NCI-H1417 treated with DMSO at 0.1 percent for 48 hours (cell line): ENCODE measurements around the gene WIZ.

Experiments
- DNase-seq: peaks from one replicate; lab custom pipeline; 2025; lab: John Stamatoyannopoulos, UW

WIZ gene

GRCh38 chr19:15466851-15467733 lies 17.3 kb upstream of the WIZ start:
- DNase-seq = no peak

DNA sequence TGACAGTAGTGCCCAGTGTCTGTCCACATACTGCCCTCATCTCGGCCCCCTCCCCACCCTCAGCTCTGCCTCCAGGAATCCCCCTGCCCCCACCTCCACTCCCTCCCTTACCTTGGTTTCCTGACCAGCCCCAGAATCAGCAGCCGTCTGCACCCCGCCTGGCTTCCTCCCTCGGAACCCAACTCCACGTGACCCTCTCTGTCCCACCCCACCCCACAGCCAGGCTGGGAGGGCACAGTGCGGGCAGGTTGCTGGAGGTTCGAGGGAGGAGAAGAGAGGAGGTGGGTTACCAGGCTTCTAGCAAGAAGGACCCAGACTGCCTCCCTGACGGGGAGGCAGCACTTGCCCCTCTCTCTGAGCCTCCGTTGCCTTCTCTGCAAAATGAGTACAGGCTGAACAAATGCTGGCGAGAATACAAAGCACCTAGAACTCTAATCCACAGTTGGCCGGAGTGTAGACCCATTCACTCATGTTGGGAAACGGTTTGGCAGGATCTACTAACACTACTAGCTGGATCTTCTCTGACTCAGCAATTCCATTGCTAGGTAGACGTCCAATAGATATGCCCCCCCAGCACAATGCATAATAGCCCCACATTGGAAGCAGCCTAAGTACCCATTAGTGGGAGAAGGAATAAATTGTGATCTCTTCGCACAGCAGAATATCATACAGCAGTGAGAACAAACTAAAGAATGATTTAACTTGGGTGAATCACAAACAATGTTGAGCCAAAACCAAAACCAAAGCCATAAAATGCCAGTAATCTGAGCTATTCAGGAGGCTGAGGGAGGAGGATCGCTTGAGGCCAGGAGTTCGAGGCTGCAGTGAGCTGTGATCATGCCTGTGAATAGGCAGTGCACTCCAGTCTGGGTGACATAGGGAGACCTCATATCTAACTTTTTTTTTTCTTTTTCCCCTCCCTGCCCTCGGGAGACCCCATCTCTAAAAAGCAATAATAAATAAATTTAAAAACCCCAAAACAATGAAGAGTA lies 14.9 kb upstream of the WIZ start, which contains the start of gene RASAL3:
TSS of gene RASAL3 (minus strand) at position 151 of the 992 bp plus-strand sequence. CDS start 186 bp downstream, outside the sequence.
- DNase-seq = no peak

DNA sequence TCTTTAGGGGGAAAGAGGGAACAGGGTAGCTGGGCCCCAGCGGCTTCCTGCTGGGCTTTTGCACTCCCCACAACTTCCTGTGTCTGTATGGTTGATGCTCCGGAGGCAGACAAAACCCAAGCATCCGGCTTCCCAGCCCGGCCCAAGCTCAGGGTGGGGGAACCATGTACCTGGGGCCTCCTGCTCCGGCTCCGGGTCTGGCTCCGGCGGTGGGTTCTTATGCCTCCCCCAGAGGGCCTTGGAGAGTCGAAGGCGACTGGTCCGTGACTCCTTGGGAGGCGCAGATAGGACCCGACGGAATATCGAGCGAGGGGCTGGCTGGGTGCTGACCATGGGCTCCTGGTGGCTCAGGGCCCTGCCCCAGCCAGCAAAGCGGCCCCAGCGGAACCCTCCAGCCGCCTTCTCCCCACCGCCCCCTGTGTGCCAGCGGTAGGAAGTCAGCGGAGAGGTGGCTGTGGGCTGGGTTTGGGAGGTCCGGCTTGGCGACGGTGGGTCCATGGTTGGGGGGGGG lies 14.2 kb upstream of the WIZ start:
- DNase-seq = no peak

DNA sequence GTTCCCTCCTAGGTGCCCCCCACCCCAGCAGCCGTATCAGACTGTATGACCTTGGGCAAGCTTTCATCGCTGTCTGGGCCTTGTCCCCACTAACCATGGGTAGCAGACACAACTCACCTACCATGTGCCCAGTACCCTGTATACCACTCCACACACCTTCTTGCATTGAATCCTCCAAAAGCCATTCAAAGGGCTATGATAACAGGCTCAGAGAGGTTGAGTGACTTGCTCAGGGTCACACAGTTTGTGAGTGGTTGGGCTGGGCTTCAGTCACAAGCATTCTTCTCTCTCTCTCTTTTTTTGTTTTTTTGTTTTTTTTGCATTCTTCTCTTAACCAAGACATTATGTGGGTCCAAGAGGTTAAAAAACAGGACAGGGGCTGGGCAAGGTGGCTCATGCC lies 11.9 kb upstream of the WIZ start:
- no peak for DNase-seq

GRCh38 chr19:15457701-15458484 lies 8.1 kb upstream of the WIZ start:
- no peak for DNase-seq

GRCh38 chr19:15456871-15457700 lies 7.3 kb upstream of the WIZ start:
- DNase-seq = no peak

DNA sequence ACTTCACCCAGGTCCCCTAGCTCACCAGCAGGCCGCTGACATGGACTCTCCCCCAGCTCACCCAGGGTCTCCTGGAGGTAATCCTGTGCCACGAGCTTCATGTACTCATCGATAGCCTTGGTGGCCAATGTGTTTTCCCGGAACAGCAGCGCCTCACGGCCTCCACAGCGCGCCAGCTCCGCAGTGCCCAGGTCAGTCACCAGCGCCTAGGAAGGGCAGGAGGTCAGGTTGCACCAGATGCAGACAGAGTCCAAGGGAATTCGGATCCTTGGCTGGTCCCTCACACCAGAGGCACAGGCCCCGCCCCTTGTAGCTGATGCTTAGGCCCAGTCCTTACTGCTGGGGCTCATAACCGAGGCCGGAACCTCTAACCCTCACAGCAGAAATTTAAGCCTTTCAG lies 6.7 kb upstream of the WIZ start:
- DNase-seq = no peak

DNA sequence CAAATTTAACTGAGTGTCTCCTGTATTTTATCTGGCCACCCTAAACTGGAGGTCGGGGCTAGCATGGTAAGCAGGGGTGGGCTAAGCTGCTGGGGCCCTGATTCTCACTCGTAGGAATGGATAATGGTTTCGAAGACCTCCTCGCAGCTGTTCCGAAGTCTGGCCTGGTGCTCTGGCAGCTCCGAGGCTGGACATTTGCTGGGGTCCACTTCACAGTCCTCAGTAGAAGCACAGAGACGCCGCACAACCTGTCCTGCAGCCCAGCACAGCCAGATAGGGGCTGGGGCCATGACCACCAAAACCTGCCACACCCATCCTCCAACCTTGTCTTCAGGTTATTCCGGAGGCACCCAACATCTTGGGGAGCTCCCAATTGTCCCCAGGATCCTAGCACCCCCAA lies 6.2 kb upstream of the WIZ start:
- no peak for DNase-seq

- DNase-seq = no peak
Observed at GRCh38 chr19:15453906-15454860, 4.4 kb upstream of the WIZ start.

GRCh38 chr19:15453091-15453578 lies 3.4 kb upstream of the WIZ start:
- no peak for DNase-seq

GRCh38 chr19:15452111-15453047 lies 2.6 kb upstream of the WIZ start:
- DNase-seq = no peak

DNA sequence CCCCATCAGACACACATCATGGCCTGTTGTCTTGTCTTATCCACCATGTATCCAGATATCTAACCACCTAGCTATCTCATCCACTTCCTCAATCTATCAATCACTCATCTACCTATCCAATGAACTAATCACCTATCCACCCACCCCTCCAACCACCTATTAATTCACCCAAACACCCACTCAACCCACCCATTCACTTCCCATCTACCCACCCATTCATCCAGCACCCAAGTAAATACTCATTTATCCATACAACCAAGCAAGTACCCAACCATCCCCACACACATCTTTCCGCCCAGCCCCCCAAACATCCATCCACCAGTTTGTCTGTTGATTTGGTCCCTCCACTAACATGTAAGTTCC lies 753 bp upstream of the WIZ start:
- DNase-seq = no peak

GRCh38 chr19:15448778-15449619 lies 757 bp downstream of the WIZ start:
- no peak for DNase-seq

- no peak for DNase-seq
Observed at GRCh38 chr19:15448044-15448777, 1.5 kb downstream of the WIZ start.

- DNase-seq = no peak
Observed at GRCh38 chr19:15447057-15447456, 2.7 kb downstream of the WIZ start.

DNA sequence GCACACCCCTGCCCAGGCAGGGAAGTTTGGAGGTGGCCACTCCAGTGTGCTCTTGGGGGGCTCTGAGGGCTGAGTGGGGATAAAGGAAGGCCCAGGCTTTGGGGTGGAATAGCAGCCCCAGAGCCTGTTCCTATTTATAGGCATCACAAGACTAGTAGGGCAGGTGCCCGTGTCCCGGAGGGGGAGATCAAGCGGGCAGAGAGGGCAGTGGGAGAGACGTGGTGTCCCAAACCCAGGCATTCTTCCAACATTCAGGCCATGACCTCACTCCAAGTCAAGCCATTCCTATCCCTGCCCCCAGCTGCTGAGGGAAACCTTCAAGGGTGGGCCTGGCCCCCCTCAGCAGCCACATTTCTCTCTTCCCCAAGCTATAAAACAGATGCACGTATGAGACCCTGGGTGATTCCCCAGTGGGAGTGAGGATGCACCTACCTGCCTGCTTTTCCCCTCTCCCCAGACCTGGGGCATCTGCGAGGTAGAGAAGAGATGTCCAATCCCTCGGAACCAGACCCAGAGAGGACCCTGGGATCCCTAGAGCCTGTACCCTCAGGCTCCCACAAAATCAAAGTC lies 3.9 kb downstream of the WIZ start:
- DNase-seq = no peak
